ENCODE data around the gene INPP5D. TPM values are rescaled to one million over a fixed set of nuclear protein-coding genes. Genes with fewer than 3 reads are reported as not detected.
"Not testable (repeated sequence)": the region's sequence is repeated elsewhere in the genome, so short reads cannot be mapped to it uniquely, and the experiment has no call there.

Gene INPP5D
- total and polyA plus RNA-seq, 9 donors = 4.3 to 9.8 (median 6.3) TPM

- Histone ChIP-seq H3K4me1 (ENCODE audit: control insufficient read depth, insufficient read depth, low read length) (peaks cover 7% of the 10 kb centered on the region), H3K4me3 (ENCODE audit: low read length) (no peak overlapping the region), H3K9me3 (replicated peaks; ENCODE audit: control insufficient read depth, low read depth, low read length) (no peaks in the 10 kb centered on the region), H3K27ac (ENCODE audit: low read length) (no peak overlapping the region), H3K36me3 (ENCODE audit: control insufficient read depth, insufficient read depth, low read length) (no peaks in the 10 kb centered on the region), H3K27me3 (ENCODE audit: control insufficient read depth, insufficient read depth, low read length) (no peaks in the 10 kb centered on the region)
- 72% methylated on average over 3 of the region's 9 CpGs for WGBS (ENCODE audit: insufficient coverage)
- DNase-seq = peak; percentile 51
Observed at GRCh38 chr2:233092432-233093165, 32.5 kb downstream of the INPP5D start.

DNA sequence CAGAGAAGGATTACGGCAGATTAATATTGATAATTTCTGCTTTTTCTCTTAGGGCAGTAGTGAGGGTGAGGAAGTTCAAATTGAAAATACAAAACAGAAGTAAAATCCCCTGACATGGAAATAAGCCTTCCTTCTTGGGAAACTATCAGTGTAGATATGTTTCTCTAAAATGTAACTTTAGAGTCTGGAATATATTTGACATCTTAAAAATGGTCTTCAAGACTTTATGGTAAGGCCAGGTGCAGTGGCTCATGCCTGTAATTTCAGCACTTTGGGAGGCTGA is 33.0 kb downstream of the INPP5D start:
- Histone ChIP-seq H3K27ac (ENCODE audit: low read length) (no peak overlapping the region), H3K36me3 (ENCODE audit: control insufficient read depth, insufficient read depth, low read length) (no peaks in the 10 kb centered on the region)

GRCh38 chr2:233093721-233094120 is 33.6 kb downstream of the INPP5D start:
- Histone ChIP-seq H3K4me1 (ENCODE audit: control insufficient read depth, insufficient read depth, low read length) (peaks cover 7% of the 10 kb centered on the region), H3K36me3 (ENCODE audit: control insufficient read depth, insufficient read depth, low read length) (no peaks in the 10 kb centered on the region), H3K27me3 (ENCODE audit: control insufficient read depth, insufficient read depth, low read length) (no peaks in the 10 kb centered on the region), H3K4me3 (ENCODE audit: low read length) (no peak overlapping the region), H3K9me3 (replicated peaks; ENCODE audit: control insufficient read depth, low read depth, low read length) (no peaks in the 10 kb centered on the region), H3K27ac (ENCODE audit: low read length) (no peak overlapping the region)
- DNase-seq = no peak
- WGBS (ENCODE audit: insufficient coverage) = 47% methylated on average over 4 of the region's 4 CpGs

More for the DNA sequence above, 33.0 kb downstream of the INPP5D start:
- no peaks in the 10 kb centered on the region for H3K27me3 ChIP-seq (ENCODE audit: control insufficient read depth, insufficient read depth, low read length)
- WGBS (ENCODE audit: insufficient coverage) = no CpG with 5 or more reads among the region's 1 CpG
- H3K4me3 ChIP-seq (ENCODE audit: low read length) = no peak overlapping the region
- DNase-seq = no peak
- H3K4me1 ChIP-seq (ENCODE audit: control insufficient read depth, insufficient read depth, low read length) = peaks cover 7% of the 10 kb centered on the region
- no peaks in the 10 kb centered on the region for H3K9me3 ChIP-seq (replicated peaks; ENCODE audit: control insufficient read depth, low read depth, low read length)

GRCh38 chr2:233094614-233095013 is 34.5 kb downstream of the INPP5D start:
- no peaks in the 10 kb centered on the region for H3K27me3 ChIP-seq (ENCODE audit: control insufficient read depth, insufficient read depth, low read length)
- WGBS (ENCODE audit: insufficient coverage) = 33% methylated on average over 1 of the region's 6 CpGs

DNA sequence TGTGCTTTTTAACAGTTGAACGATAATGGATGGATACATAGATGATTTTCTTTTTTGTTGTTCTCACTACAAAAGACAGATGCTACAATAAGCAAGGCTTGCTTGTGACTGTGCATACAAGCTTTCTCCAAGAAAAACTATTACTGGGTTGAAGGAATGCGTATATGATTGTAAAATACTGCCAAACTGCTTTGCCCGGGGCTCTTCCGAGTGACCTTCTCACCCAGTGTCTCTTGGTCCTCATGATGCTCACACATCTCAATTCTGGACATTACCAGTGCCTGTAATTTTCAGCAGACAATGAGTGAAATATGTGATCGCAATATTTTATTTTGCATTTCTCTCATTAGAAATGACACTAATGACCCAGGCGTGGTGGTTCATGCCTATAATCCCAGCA is 35.9 kb downstream of the INPP5D start:
- peaks cover 7% of the 10 kb centered on the region for H3K4me1 ChIP-seq (ENCODE audit: control insufficient read depth, insufficient read depth, low read length)
- no peaks in the 10 kb centered on the region for H3K27me3 ChIP-seq (ENCODE audit: control insufficient read depth, insufficient read depth, low read length)
- no peaks in the 10 kb centered on the region for H3K36me3 ChIP-seq (ENCODE audit: control insufficient read depth, insufficient read depth, low read length)
- no peak overlapping the region for H3K27ac ChIP-seq (ENCODE audit: low read length)
- 91% methylated on average over 2 of the region's 6 CpGs for WGBS (ENCODE audit: insufficient coverage)
- H3K4me3 ChIP-seq (ENCODE audit: low read length) = no peak overlapping the region
- H3K9me3 ChIP-seq (replicated peaks; ENCODE audit: control insufficient read depth, low read depth, low read length) = no peaks in the 10 kb centered on the region
- DNase-seq = no peak

More at GRCh38 chr2:233094614-233095013, 34.5 kb downstream of the INPP5D start:
- no peaks in the 10 kb centered on the region for H3K9me3 ChIP-seq (replicated peaks; ENCODE audit: control insufficient read depth, low read depth, low read length)
- H3K27ac ChIP-seq (ENCODE audit: low read length) = no peak overlapping the region
- H3K4me3 ChIP-seq (ENCODE audit: low read length) = no peak overlapping the region
- no peak for DNase-seq
- H3K36me3 ChIP-seq (ENCODE audit: control insufficient read depth, insufficient read depth, low read length) = no peaks in the 10 kb centered on the region
- peaks cover 7% of the 10 kb centered on the region for H3K4me1 ChIP-seq (ENCODE audit: control insufficient read depth, insufficient read depth, low read length)

DNA sequence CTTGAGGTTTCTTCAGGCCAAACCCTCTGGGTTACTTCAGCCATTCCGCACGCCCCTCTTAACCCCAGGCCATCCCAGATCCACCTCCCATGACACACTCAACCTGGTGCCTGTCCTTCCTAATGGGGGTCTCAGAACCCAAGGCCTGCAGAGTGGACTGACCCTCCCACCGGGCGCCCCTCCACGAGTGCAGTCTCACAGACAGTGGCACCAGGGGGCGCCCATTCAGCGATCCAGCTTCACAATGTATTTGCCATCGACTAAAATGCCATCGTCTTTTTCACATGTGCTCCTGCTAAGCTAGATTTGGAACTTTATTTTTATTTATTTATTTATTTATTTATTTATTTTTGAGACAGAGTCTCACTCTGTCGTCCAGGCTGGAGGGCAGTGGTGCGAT is 38.5 kb downstream of the INPP5D start:
- Histone ChIP-seq H3K4me3 (ENCODE audit: low read length) (no peak overlapping the region), H3K27me3 (ENCODE audit: control insufficient read depth, insufficient read depth, low read length) (no peaks in the 10 kb centered on the region), H3K9me3 (replicated peaks; ENCODE audit: control insufficient read depth, low read depth, low read length) (no peaks in the 10 kb centered on the region), H3K36me3 (ENCODE audit: control insufficient read depth, insufficient read depth, low read length) (no peaks in the 10 kb centered on the region), H3K27ac (ENCODE audit: low read length) (no peak overlapping the region), H3K4me1 (ENCODE audit: control insufficient read depth, insufficient read depth, low read length) (peaks cover 3% of the 10 kb centered on the region)
- DNase-seq = no peak
- WGBS (ENCODE audit: insufficient coverage) = 73% methylated on average over 6 of the region's 11 CpGs

DNA sequence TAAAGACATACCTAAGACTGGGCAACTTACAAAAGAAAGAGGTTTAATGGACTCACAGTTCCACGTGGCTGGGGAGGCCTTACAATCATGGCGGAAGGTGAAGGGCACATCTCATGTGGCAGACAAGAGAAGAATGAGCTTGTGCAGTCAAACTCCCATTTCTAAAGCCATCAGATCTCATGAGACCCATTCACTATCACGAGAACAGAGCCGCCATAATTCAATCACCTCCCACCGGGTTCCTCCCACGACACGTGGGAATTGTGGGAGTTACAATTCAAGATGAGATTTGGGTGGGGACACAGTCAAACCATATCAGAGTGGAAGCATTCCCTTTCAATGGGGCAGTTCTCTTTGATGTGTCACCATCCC is 39.7 kb downstream of the INPP5D start:
- not testable (repeated sequence) for H3K4me3 ChIP-seq (ENCODE audit: low read length); H3K27me3 ChIP-seq (ENCODE audit: control insufficient read depth, insufficient read depth, low read length); H3K27ac ChIP-seq (ENCODE audit: low read length); H3K36me3 ChIP-seq (ENCODE audit: control insufficient read depth, insufficient read depth, low read length); H3K9me3 ChIP-seq (replicated peaks; ENCODE audit: control insufficient read depth, low read depth, low read length); DNase-seq; H3K4me1 ChIP-seq (ENCODE audit: control insufficient read depth, insufficient read depth, low read length)
- WGBS (ENCODE audit: insufficient coverage) = 83% methylated on average over 1 of the region's 7 CpGs

GRCh38 chr2:233100192-233100998 is 40.3 kb downstream of the INPP5D start:
- Histone ChIP-seq H3K36me3 (ENCODE audit: control insufficient read depth, insufficient read depth, low read length) (no peaks in the 10 kb centered on the region), H3K27ac (ENCODE audit: low read length) (no peak overlapping the region), H3K4me1 (ENCODE audit: control insufficient read depth, insufficient read depth, low read length) (no peaks in the 10 kb centered on the region), H3K9me3 (replicated peaks; ENCODE audit: control insufficient read depth, low read depth, low read length) (no peaks in the 10 kb centered on the region), H3K4me3 (ENCODE audit: low read length) (no peak overlapping the region), H3K27me3 (ENCODE audit: control insufficient read depth, insufficient read depth, low read length) (no peaks in the 10 kb centered on the region)
- no peak for DNase-seq
- WGBS (ENCODE audit: insufficient coverage) = 78% methylated on average over 11 of the region's 17 CpGs

GRCh38 chr2:233101141-233101540 is 41.0 kb downstream of the INPP5D start:
- no peaks in the 10 kb centered on the region for H3K27me3 ChIP-seq (ENCODE audit: control insufficient read depth, insufficient read depth, low read length)
- DNase-seq = no peak
- no peaks in the 10 kb centered on the region for H3K36me3 ChIP-seq (ENCODE audit: control insufficient read depth, insufficient read depth, low read length)
- H3K4me1 ChIP-seq (ENCODE audit: control insufficient read depth, insufficient read depth, low read length) = no peaks in the 10 kb centered on the region
- WGBS (ENCODE audit: insufficient coverage) = 71% methylated on average over 2 of the region's 4 CpGs
- no peak overlapping the region for H3K27ac ChIP-seq (ENCODE audit: low read length)
- peaks cover under 1% of the 10 kb centered on the region for H3K9me3 ChIP-seq (replicated peaks; ENCODE audit: control insufficient read depth, low read depth, low read length)
- no peak overlapping the region for H3K4me3 ChIP-seq (ENCODE audit: low read length)

GRCh38 chr2:233101816-233102215 is 41.7 kb downstream of the INPP5D start:
- 83% methylated on average over 8 of the region's 8 CpGs for WGBS (ENCODE audit: insufficient coverage)
- no peaks in the 10 kb centered on the region for H3K36me3 ChIP-seq (ENCODE audit: control insufficient read depth, insufficient read depth, low read length)
- peaks cover 2% of the 10 kb centered on the region for H3K9me3 ChIP-seq (replicated peaks; ENCODE audit: control insufficient read depth, low read depth, low read length)
- H3K27ac ChIP-seq (ENCODE audit: low read length) = no peak overlapping the region
- no peak overlapping the region for H3K4me3 ChIP-seq (ENCODE audit: low read length)
- DNase-seq = no peak
- H3K4me1 ChIP-seq (ENCODE audit: control insufficient read depth, insufficient read depth, low read length) = no peaks in the 10 kb centered on the region
- no peaks in the 10 kb centered on the region for H3K27me3 ChIP-seq (ENCODE audit: control insufficient read depth, insufficient read depth, low read length)

Measured in muscle of leg (tissue), 11 donors.